Peyer's patch (tissue), 4 donors: Measurements from ENCODE around the gene RIPOR1.
A peak's percentile ranks its signal among the peaks of the same experiment; 100 is the strongest.

ENCODE experiments used
- CTCF ChIP-seq, 6 experiments: fragments of 450-650 bp in 4 of 6; fragments of 200-600 bp in 2 of 6; sonication (generic) in 1 of 6; IDR thresholded peaks; one replicate each; pipeline ENCODE4 v1.5.1; 2017 to 2019; ENCODE audit warnings: antibody characterized with exemption in 6 of 6, mild to moderate bottlenecking in 3 of 6, moderate library complexity in 1 of 6
- POLR2A ChIP-seq, 2 donors: fragments of 450-650 bp; IDR thresholded peaks; one replicate each; pipeline ENCODE4 v1.5.1; 2017; ENCODE audit warnings: antibody characterized with exemption in 2 of 2, mild to moderate bottlenecking in 2 of 2, moderate library complexity in 2 of 2

- TF ChIP-seq CTCF (IDR thresholded peaks at IDR 0.05) (peak in 3 of 6 experiments; percentile 6 to 37 (median 20)), POLR2A (IDR thresholded peaks at IDR 0.05) (no peak)
These were observed 34.5 kb downstream of the RIPOR1 start for GRCh38 chr16:67562918-67563707.
